ENCODE results near the gene SH3PXD2A.

- TF ChIP-seq, protein P1, sequence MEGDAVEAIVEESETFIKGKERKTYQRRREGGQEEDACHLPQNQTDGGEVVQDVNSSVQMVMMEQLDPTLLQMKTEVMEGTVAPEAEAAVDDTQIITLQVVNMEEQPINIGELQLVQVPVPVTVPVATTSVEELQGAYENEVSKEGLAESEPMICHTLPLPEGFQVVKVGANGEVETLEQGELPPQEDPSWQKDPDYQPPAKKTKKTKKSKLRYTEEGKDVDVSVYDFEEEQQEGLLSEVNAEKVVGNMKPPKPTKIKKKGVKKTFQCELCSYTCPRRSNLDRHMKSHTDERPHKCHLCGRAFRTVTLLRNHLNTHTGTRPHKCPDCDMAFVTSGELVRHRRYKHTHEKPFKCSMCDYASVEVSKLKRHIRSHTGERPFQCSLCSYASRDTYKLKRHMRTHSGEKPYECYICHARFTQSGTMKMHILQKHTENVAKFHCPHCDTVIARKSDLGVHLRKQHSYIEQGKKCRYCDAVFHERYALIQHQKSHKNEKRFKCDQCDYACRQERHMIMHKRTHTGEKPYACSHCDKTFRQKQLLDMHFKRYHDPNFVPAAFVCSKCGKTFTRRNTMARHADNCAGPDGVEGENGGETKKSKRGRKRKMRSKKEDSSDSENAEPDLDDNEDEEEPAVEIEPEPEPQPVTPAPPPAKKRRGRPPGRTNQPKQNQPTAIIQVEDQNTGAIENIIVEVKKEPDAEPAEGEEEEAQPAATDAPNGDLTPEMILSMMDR (IDR thresholded peaks at IDR 0.05), result no peak
- TF ChIP-seq EZH2 (IDR thresholded peaks at IDR 0.05; ENCODE audit: borderline replicate concordance, insufficient read depth, low read depth, low read length, poor library complexity, severe bottlenecking), result no peak
Measured at GRCh38 chr10:103784723-103785418, 70.5 kb downstream of the SH3PXD2A start.
